NCI-H82 treated with DMSO at 0.1 percent for 48 hours (cell line): ENCODE results near the gene HDAC10.

ENCODE experiments used
- DNase-seq: peaks from one replicate; lab custom pipeline; 2025; ENCODE audit not compliant: unreplicated experiment; lab: John Stamatoyannopoulos, UW

Gene HDAC10

DNA sequence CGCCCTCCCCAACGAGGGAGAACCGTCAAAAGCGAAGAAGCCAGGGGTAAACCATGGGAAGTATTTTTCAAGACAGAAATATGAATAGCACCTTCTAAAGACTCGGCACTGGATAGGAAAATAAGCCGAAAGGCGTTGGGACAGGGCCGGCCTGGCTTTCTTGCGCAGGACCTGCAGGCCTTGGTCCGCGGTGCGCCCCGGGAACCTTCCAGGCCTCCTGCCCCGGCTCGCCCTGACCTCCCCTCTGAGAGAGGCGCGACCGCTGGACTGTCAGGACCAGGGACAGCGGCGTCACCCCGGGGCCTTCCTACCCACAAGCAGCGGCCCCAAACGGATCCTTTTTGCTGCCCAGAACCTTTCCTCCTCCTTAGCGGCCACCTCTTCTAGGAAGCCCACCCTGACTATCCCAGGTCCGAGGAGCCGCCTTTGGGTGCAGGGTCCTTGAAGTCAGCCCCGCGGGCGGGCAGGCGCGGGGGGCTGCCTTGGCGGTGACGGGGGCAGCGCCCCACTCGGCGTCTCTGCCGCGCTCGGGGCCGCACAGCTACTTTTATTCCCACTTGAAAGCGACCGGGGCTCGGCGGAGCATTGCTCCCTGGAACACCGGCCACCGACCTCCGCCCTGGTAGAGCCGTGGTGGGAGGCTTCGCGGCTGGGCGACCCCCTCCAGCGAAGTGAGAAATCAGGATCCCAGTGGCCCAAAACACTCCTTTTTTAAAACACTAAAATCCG, 19.8 kb upstream of the HDAC10 start:
- DNase-seq = no peak

- no peak for DNase-seq
Measured at GRCh38 chr22:50269970-50270665, 19.1 kb upstream of the HDAC10 start, which contains the start of gene MAPK11. TSS of gene MAPK11 (minus strand) at chr22:50270380. CDS start at chr22:50270292, 88 bp downstream.

GRCh38 chr22:50269573-50269969, 18.5 kb upstream of the HDAC10 start:
- no peak for DNase-seq

DNA sequence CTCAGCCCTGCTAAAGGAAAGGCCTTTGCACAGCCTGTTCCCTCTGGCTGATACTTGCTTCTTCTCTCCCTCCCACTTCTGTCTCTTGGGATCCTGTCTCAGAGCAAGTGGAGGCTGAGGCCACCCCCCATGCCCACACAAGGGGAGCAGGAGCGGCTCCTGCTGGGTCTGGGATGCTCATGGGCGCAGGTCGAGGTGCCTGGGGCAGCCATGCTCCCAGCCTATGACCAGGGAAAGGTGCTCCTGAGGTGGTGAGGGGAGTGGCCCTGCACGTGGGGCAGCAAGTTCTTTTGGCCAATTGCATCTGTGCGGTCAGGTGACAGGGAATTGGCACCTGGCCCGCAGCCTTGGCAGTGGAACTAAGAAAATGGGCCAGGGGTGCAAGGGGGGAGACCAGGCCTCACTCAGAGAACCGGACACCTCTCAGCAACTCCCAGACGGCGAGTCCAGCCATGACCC, 17.6 kb upstream of the HDAC10 start:
- DNase-seq = no peak

- DNase-seq = no peak
Measured at GRCh38 chr22:50267591-50268390, 16.7 kb upstream of the HDAC10 start.

GRCh38 chr22:50266994-50267393, 15.9 kb upstream of the HDAC10 start:
- DNase-seq = no peak

- DNase-seq = no peak
Measured at GRCh38 chr22:50264946-50265669, 14.0 kb upstream of the HDAC10 start.

- no peak for DNase-seq
Measured at GRCh38 chr22:50264104-50264745, 13.2 kb upstream of the HDAC10 start.

DNA sequence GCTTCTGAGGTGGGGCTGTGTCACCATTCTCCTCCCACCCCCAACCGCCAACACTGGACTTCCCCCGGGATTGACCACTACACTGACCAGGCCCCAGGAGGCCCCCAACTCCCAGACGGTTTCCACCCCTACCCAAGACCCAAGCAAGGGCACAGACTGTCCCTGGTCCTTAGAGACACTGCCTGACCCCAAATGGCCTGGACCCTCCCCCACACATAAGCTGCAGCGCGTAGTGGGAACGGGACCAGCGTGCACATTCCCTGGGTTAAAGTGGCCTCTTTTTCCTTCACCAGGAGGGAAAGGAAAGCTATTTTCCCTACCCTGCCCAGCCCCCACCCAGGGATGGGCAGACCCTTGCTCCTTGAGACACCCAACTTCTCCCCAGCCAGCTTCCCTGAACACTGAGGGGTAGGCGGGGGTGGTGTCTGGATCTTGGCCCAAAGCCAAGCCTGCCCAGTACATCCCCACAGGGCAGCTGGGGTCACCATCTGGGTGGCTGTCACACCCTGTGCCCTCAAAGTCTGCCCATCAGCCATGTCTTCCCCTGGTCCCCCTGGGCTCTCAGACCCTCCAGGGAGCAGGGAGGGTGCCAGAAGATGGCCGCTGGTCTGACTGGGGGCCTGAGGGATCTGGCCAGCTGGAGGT, 12.0 kb upstream of the HDAC10 start:
- DNase-seq = no peak

DNA sequence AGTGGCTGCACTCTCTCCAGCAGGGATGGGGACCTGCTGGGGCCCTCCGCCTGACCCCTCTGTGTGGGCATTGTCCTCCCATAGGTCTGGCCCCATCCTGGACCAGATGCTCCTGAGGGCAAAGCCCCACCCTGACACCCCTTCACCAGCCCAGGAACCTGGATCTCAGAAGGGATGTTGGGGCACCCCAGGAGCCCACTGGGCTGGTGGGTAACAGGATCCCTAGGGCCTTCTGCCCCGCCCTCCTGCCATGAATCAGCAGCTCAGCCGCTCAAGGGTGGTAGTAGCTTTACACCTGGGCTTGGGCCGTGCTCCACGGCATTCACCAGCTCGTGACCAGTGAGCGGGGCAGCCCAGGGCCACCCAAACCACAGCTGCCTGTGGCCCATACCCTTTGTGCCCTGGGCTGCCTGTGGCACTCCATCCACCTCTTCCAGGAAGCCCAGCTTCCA, 11.4 kb upstream of the HDAC10 start:
- DNase-seq = no peak

- no peak for DNase-seq
Measured at GRCh38 chr22:50261615-50262459, 10.8 kb upstream of the HDAC10 start, which contains the start of gene MAPK12. TSS of gene MAPK12 (minus strand) at chr22:50261683. CDS start at chr22:50261509, 174 bp downstream.

DNA sequence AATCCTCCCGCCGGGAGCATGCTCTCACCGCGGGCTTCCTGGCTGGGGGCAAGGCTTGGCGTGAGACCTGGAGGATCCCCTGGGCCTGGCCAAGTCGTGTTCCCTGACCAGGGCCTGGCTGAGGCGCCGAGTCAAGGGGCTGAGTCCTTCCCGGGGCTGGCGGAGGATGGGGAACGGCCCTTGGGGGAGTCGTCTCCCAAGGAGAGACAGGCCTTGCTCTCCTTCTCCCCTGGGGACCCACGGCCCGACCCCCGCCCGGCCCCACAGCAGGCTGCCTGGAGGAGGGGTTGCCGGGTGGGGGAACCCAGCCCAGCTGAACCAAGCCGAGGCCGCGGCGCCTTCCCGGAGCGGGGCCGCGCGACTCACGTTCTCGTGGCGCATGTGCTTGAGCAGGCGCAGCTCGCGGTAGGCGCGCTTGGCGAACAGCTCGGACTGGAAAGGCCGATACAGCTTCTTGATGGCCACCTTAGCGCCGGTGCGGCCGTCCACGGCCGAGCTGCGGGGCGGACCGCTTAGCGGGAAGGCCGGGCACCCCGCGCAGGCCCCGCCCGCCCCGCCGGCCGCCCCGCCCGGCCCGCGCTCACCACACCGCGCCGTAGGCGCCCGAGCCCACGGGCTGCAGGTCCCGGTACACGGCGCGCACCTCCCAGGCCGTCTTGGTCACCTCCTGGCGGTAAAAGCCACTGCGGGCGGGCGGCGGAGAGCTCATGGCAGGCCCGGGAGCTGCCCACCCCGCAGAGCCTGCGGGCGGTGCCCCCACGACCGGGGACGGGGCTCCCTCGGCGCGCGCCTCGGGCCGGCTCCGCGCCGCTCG, 9.9 kb upstream of the HDAC10 start:
- no peak for DNase-seq

GRCh38 chr22:50260434-50260800, 9.4 kb upstream of the HDAC10 start:
- DNase-seq = no peak

- DNase-seq = no peak
Measured at GRCh38 chr22:50259302-50259701, 8.2 kb upstream of the HDAC10 start.

DNA sequence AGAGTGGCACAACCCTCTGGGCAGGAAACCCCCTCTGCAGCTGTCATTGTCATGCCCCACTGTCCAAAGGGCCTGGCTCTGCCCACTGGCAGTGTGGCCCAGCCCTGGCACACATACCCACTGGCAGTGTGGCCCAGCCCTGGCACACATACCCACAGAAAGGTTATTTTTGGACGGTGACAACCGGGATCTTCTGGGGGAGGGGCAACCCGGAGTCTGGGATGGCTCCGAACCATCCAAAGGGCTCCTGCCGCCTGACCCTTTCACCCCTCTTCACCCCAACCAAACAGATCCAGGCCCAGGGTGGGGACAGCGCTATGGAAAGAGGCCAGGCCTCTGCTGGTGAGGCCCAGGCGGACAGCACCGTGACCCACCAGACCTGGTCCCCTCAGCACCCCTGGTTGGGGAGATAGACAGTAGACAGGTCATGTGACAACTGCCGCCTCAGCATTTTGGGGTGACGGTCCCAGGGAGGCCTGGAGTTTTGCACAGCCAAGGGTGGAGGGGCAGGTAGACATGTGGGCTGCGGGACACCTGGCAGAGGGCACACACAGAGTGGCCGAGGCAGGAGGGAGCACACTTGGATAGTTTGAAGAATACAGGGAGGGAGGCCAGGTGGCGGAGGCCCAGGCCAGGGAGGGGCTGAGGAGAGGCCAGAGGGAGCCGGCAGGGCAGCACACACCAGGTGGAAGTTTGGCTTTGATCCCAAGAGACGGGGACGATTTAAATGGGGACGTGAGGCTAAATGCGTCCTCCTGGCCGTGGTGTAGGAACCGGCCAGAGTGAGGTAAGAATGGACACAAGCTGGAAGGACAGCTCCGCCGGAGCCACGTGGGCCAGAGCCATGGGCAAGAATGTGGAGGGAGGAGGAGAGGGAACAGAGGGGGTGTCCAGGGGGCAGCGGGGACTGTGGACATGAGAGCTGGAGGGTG, 7.6 kb upstream of the HDAC10 start:
- no peak for DNase-seq

- no peak for DNase-seq
Measured at GRCh38 chr22:50257451-50258360, 6.6 kb upstream of the HDAC10 start.
